Choroid plexus epithelial cell (primary cell): ENCODE measurements around the gene STXBP3.

Experiments used
- DNase-seq: peaks from one replicate; pipeline ENCODE4 v3.0.0-alpha.2; 2010; ENCODE audit warnings: low read depth
- H3K4me3 ChIP-seq: 2 replicates; pipeline ENCODE4 v1.5.1; 2011; ENCODE audit warnings: low read depth, mild to moderate bottlenecking, control low read depth, low read length, moderate library complexity
- CTCF ChIP-seq: conservative IDR thresholded peaks from 2 replicates; pipeline ENCODE4 v1.5.1; 2011; ENCODE audit warnings: low read depth, mild to moderate bottlenecking, control low read depth, inconsistent platforms, low read length, moderate library complexity

Gene STXBP3

GRCh38 chr1:108816049-108816893, 69.8 kb downstream of the STXBP3 start:
- DNase-seq, result peak; percentile 93
- TF ChIP-seq CTCF, result no peak
- peak overlapping the region; percentile 47 for H3K4me3 ChIP-seq

GRCh38 chr1:108817016-108817415, 70.5 kb downstream of the STXBP3 start:
- DNase-seq, result peak; percentile 25
- TF ChIP-seq CTCF, result no peak
- H3K4me3 ChIP-seq, result no peak overlapping the region

GRCh38 chr1:108817811-108818210, 71.3 kb downstream of the STXBP3 start:
- TF ChIP-seq CTCF, result no peak
- no peak for DNase-seq
- no peak overlapping the region for H3K4me3 ChIP-seq

- DNase-seq, result no peak
- no peak overlapping the region for H3K4me3 ChIP-seq
- no peak for TF ChIP-seq CTCF
These were observed 73.4 kb downstream of the STXBP3 start for GRCh38 chr1:108819878-108820277.

GRCh38 chr1:108823632-108824031, 77.2 kb downstream of the STXBP3 start:
- no peak for TF ChIP-seq CTCF
- no peak for DNase-seq
- H3K4me3 ChIP-seq, result no peak overlapping the region

- H3K4me3 ChIP-seq, result no peak overlapping the region
- no peak for DNase-seq
- TF ChIP-seq CTCF, result no peak
These were observed 77.6 kb downstream of the STXBP3 start for GRCh38 chr1:108824051-108824450.

- no peak overlapping the region for H3K4me3 ChIP-seq
- DNase-seq, result no peak
- no peak for TF ChIP-seq CTCF
These were observed 79.7 kb downstream of the STXBP3 start for GRCh38 chr1:108826081-108826635.
